ENCODE measurements around the gene ZNF423.

DNA sequence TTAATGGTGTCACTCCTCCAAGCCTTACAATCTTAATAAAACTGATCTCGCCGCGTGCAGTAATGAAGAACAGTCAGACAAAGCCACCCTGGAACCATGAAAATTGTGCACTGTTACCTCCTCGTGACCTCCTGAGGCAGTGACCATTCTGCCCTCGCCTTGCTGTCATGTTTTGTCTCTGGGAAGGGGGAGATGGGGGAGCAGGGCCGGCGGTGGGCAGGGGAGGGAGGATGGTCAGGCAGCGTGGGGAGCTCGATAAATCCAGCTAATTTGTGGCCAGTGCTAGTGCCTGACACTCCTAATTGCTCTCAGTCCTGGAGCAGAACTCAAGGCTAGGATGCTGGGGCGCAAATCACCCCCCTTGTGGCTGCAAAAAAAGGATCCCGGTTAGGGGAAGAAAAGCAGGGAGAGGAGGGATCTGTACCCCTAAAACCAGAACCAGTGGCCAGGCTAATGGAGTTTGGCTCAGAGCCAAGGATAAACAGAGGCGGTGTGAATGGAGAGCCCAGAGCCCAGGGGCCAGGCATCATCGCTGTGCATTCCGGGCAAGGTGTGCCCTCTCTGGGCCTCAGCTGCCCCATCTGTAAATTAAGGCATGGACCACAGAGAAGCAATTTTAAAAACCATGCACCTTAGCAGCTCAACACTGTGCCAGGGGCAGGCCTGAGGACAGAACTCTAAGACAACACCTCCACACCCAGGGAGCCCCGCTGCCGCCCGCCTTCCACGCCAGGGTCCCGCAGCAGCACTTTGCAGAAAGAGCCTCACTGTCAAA, 113.3 kb downstream of the ZNF423 start:
- TF ChIP-seq, protein P1, sequence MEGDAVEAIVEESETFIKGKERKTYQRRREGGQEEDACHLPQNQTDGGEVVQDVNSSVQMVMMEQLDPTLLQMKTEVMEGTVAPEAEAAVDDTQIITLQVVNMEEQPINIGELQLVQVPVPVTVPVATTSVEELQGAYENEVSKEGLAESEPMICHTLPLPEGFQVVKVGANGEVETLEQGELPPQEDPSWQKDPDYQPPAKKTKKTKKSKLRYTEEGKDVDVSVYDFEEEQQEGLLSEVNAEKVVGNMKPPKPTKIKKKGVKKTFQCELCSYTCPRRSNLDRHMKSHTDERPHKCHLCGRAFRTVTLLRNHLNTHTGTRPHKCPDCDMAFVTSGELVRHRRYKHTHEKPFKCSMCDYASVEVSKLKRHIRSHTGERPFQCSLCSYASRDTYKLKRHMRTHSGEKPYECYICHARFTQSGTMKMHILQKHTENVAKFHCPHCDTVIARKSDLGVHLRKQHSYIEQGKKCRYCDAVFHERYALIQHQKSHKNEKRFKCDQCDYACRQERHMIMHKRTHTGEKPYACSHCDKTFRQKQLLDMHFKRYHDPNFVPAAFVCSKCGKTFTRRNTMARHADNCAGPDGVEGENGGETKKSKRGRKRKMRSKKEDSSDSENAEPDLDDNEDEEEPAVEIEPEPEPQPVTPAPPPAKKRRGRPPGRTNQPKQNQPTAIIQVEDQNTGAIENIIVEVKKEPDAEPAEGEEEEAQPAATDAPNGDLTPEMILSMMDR (IDR thresholded peaks at IDR 0.05) = no peak
- TF ChIP-seq TAF1 (IDR thresholded peaks at IDR 0.05; ENCODE audit: borderline replicate concordance, low read depth, low read length) (no peak), JUND (IDR thresholded peaks at IDR 0.05) (no peak), MXI1 (IDR thresholded peaks at IDR 0.05; ENCODE audit: low read depth, low read length) (peak; percentile 79; the same call in 1 of the 2 replicates), ELF1 (IDR thresholded peaks at IDR 0.05) (no peak), YY1 (IDR thresholded peaks at IDR 0.05; ENCODE audit: low read depth) (no peak)
